HepG2 (cell line): ENCODE data around the gene DNAJC12. TPM values are rescaled to one million over a fixed set of nuclear protein-coding genes. Genes with fewer than 3 reads are reported as not detected.

ENCODE experiments used
- ARNT2 ChIP-seq: sonication (generic); formaldehyde crosslinking; IDR thresholded peaks from 2 replicates; pipeline ENCODE4 v1.8.0; 2022; ENCODE audit warnings: mild to moderate bottlenecking, low read depth, missing genetic modification reagents, moderate library complexity
- ATF2 ChIP-seq: sonication (generic); formaldehyde crosslinking; IDR thresholded peaks from 2 replicates; pipeline ENCODE4 v1.4.0; 2020; ENCODE audit warnings: missing genetic modification reagents
- DR1 ChIP-seq: sonication (generic); formaldehyde crosslinking; IDR thresholded peaks from 2 replicates; pipeline ENCODE4 v1.8.0; 2021; ENCODE audit warnings: mild to moderate bottlenecking, missing genetic modification reagents, inconsistent platforms
- HMGA1 ChIP-seq: sonication (generic); formaldehyde crosslinking; conservative IDR thresholded peaks from 2 replicates; pipeline ENCODE4 v1.4.0; 2020; ENCODE audit warnings: missing genetic modification reagents
- KDM6A ChIP-seq: IDR thresholded peaks from 2 replicates; pipeline ENCODE4 v1.6.1; 2016; ENCODE audit warnings: low read depth
- MBD4 ChIP-seq: IDR thresholded peaks from 2 replicates; pipeline ENCODE4 v1.6.1; 2012; ENCODE audit warnings: low read length, inconsistent platforms, borderline replicate concordance
- MTF1 ChIP-seq: sonication (generic); formaldehyde crosslinking; IDR thresholded peaks from 2 replicates; pipeline ENCODE4 v1.5.0; 2020; ENCODE audit warnings: missing genetic modification reagents
- MXI1 ChIP-seq: IDR thresholded peaks from 3 replicates; pipeline ENCODE4 v1.6.1; 2012; ENCODE audit warnings: low read depth, low read length, inconsistent platforms, borderline replicate concordance
- NFATC3 ChIP-seq: sonication (generic); formaldehyde crosslinking; IDR thresholded peaks from 2 replicates; pipeline ENCODE4 v1.5.1; 2020; ENCODE audit warnings: mild to moderate bottlenecking, missing genetic modification reagents
- POLR2A ChIP-seq, 2 experiments: IDR thresholded peaks; 2 replicates each; pipeline ENCODE4 v1.6.1; 2011; ENCODE audit warnings: low read depth in 2 of 2, low read length in 2 of 2, mild to moderate bottlenecking in 1 of 2, moderate library complexity in 1 of 2; ENCODE audit not compliant: insufficient read depth in 1 of 2
- PPARG ChIP-seq: conservative IDR thresholded peaks from 2 replicates; pipeline ENCODE4 v1.6.1; 2016; ENCODE audit warnings: missing biosample characterization, missing genetic modification reagents
- PTBP1 ChIP-seq: fragments of 200-400 bp; formaldehyde crosslinking; IDR thresholded peaks from 2 replicates; pipeline ENCODE4 v1.6.1; 2018; ENCODE audit warnings: low read length, low read depth; ENCODE audit not compliant: poor library complexity, severe bottlenecking
- SUZ12 ChIP-seq: fragments of 150-350 bp; IDR thresholded peaks from 2 replicates; pipeline ENCODE4 v1.6.1; 2014; ENCODE audit warnings: low read depth, low read length
- YEATS4 ChIP-seq: sonication (generic); formaldehyde crosslinking; IDR thresholded peaks from 2 replicates; pipeline ENCODE4 v1.4.0; 2020; ENCODE audit warnings: missing genetic modification reagents, borderline replicate concordance
- ZBTB25 ChIP-seq: IDR thresholded peaks from 2 replicates; pipeline ENCODE4 v1.6.1; 2018; ENCODE audit warnings: missing genetic modification reagents
- ZBTB42 ChIP-seq: sonication (generic); formaldehyde crosslinking; IDR thresholded peaks from 2 replicates; pipeline ENCODE4 v1.5.0; 2020; ENCODE audit warnings: mild to moderate bottlenecking, missing genetic modification reagents
- ZNF143 ChIP-seq: sonication (generic); formaldehyde crosslinking; IDR thresholded peaks from 2 replicates; pipeline ENCODE4 v1.4.0; 2020; ENCODE audit warnings: missing genetic modification reagents
- ZNF354B ChIP-seq: sonication (generic); formaldehyde crosslinking; IDR thresholded peaks from 2 replicates; pipeline ENCODE4 v1.8.0; 2022; ENCODE audit warnings: mild to moderate bottlenecking, missing genetic modification reagents
- ZNF672 ChIP-seq: sonication (generic); formaldehyde crosslinking; IDR thresholded peaks from 2 replicates; pipeline ENCODE4 v1.8.1; 2022; ENCODE audit warnings: missing genetic modification reagents
- ZNF737 ChIP-seq: sonication (generic); formaldehyde crosslinking; IDR thresholded peaks from 2 replicates; pipeline ENCODE4 v1.5.0; 2020; ENCODE audit warnings: missing genetic modification reagents, mild to moderate bottlenecking, borderline replicate concordance
- ZNF747 ChIP-seq: sonication (generic); formaldehyde crosslinking; IDR thresholded peaks from 2 replicates; pipeline ENCODE4 v1.8.1; 2023; ENCODE audit warnings: missing genetic modification reagents, mild to moderate bottlenecking, borderline replicate concordance
- ZNF770 ChIP-seq: sonication (generic); formaldehyde crosslinking; IDR thresholded peaks from 2 replicates; pipeline ENCODE4 v1.5.0; 2020; ENCODE audit warnings: mild to moderate bottlenecking, missing genetic modification reagents
- ZSCAN5A ChIP-seq: sonication (generic); formaldehyde crosslinking; IDR thresholded peaks from 2 replicates; pipeline ENCODE4 v1.8.0; 2022; ENCODE audit warnings: mild to moderate bottlenecking, missing genetic modification reagents, borderline replicate concordance
- polyA plus RNA-seq, 8 experiments: library from polyadenylated mRNA; depleted of rRNA in 3 of 8; stranded (reverse) in 7 of 8; unstranded in 1 of 8; fragments of >200 nt; fragmentation: Illumina TruSeq in 4 of 8; extraction: Trizol in 4 of 8; gene quantifications; 2 replicates each; pipeline versions ENCODE4 v1.2.1 to v1.2.3, GENCODE V29; 2011 to 2016; ENCODE audit warnings: low read depth in 4 of 8, missing spikeins in 1 of 8, mixed read lengths in 1 of 8; ENCODE audit not compliant: insufficient read depth in 1 of 8
- total RNA-seq, 5 experiments: library from RNA; depleted of rRNA; stranded (reverse); fragments of >200 nt; fragmentation: Illumina TruSeq; extraction: Trizol; gene quantifications; 2 replicates each; pipeline ENCODE4 v1.2.3, GENCODE V29; 2016; ENCODE audit warnings: low read depth in 1 of 5

Gene DNAJC12
- total and polyA plus RNA-seq, 2 of the 13 experiments (the other 11 are each of a cell fraction or from before 2014, with no cell fraction given), result 11.6 to 43.9 TPM

GRCh38 chr10:67804395-67804678 lies 33.7 kb downstream of the DNAJC12 start (continued):
- TF ChIP-seq PTBP1 (no peak), ZNF143 (CRISPR knock-in tag) (no peak), ZSCAN5A (CRISPR knock-in tag) (no peak), NFATC3 (CRISPR knock-in tag) (no peak), ZNF737 (CRISPR knock-in tag) (peak; percentile 23; the same call in 1 of the 2 replicates), ZBTB42 (CRISPR knock-in tag) (no peak), MXI1 (no peak), ZNF747 (CRISPR knock-in tag) (no peak), KDM6A (CRISPR knock-in tag) (no peak), ZBTB25 (CRISPR knock-in tag) (no peak), POLR2A (IDR thresholded peaks at IDR 0.05; ENCODE audit: insufficient read depth in 1 of 2, low read depth in 2 of 2, low read length in 2 of 2) (no peak), ARNT2 (CRISPR knock-in tag) (no peak), ZNF770 (CRISPR knock-in tag) (peak; percentile 89), MBD4 (no peak), PPARG (CRISPR knock-in tag) (no peak), ATF2 (no peak), SUZ12 (no peak), ZNF672 (CRISPR knock-in tag) (no peak), HMGA1 (no peak), MTF1 (CRISPR knock-in tag) (no peak), YEATS4 (CRISPR knock-in tag) (no peak), ZNF354B (no peak), DR1 (CRISPR knock-in tag) (no peak)
- TF ChIP-seq, all 625 proteins: peak for 7
